ENCODE results near the gene BRPF1. TPM values are rescaled to one million over a fixed set of nuclear protein-coding genes. Genes with fewer than 3 reads are reported as not detected.

BRPF1 gene
- total RNA-seq, 4 donors from 2014 or later: 11.3 to 18.8 (median 14.5) TPM

GRCh38 chr3:9747267-9747666 is 15.7 kb downstream of the BRPF1 start:
- TF ChIP-seq CTCF (IDR thresholded peaks at IDR 0.05; ENCODE audit: low read depth): no peak

- no peak for TF ChIP-seq CTCF (IDR thresholded peaks at IDR 0.05; ENCODE audit: low read depth)
These were observed 16.5 kb downstream of the BRPF1 start for GRCh38 chr3:9748031-9748430.

- TF ChIP-seq CTCF (IDR thresholded peaks at IDR 0.05; ENCODE audit: low read depth): no peak
These were observed 17.7 kb downstream of the BRPF1 start for GRCh38 chr3:9749296-9749644.

- no peak for TF ChIP-seq CTCF (IDR thresholded peaks at IDR 0.05; ENCODE audit: low read depth)
These were observed 18.4 kb downstream of the BRPF1 start, which contains the start of gene OGG1 for GRCh38 chr3:9749645-9750555. OGG1 (plus strand) TSS chr3:9749952; CDS start chr3:9750287, 335 bp downstream.

GRCh38 chr3:9750556-9751411 is 19.2 kb downstream of the BRPF1 start:
- TF ChIP-seq CTCF (IDR thresholded peaks at IDR 0.05; ENCODE audit: low read depth): no peak

GRCh38 chr3:9754678-9755077 is 23.1 kb downstream of the BRPF1 start:
- TF ChIP-seq CTCF (IDR thresholded peaks at IDR 0.05; ENCODE audit: low read depth): no peak

GRCh38 chr3:9757427-9757826 is 25.9 kb downstream of the BRPF1 start:
- no peak for TF ChIP-seq CTCF (IDR thresholded peaks at IDR 0.05; ENCODE audit: low read depth)

Measured in subcutaneous adipose tissue (tissue), 4 donors.